ENCODE results near the gene GRAMD1C.

The GRAMD1C gene

GRCh38 chr3:113914646-113915045 lies 76.1 kb downstream of the GRAMD1C start:
- Histone ChIP-seq H3K36me3 (no peaks in the 10 kb centered on the region), H3K4me1 (ENCODE audit: control insufficient read depth in 1 of 2, insufficient read depth in 1 of 2, low read depth in 1 of 2, low read length in 1 of 2) (no peaks in the 10 kb centered on the region), H3K27ac (no peak overlapping the region), H3K4me3 (ENCODE audit: low read depth in 1 of 2, low read length in 1 of 2) (no peak overlapping the region), H3K9me3 (no peaks in the 10 kb centered on the region), H3K27me3 (no peaks in the 10 kb centered on the region)
- no peak for TF ChIP-seq CTCF (IDR thresholded peaks at IDR 0.05)

GRCh38 chr3:113927556-113927955 lies 89.0 kb downstream of the GRAMD1C start:
- Histone ChIP-seq H3K27ac (no peak overlapping the region), H3K9me3 (no peaks in the 10 kb centered on the region), H3K4me1 (ENCODE audit: control insufficient read depth in 1 of 2, insufficient read depth in 1 of 2, low read depth in 1 of 2, low read length in 1 of 2) (no peaks in the 10 kb centered on the region), H3K27me3 (no peaks in the 10 kb centered on the region), H3K4me3 (ENCODE audit: low read depth in 1 of 2, low read length in 1 of 2) (no peak overlapping the region), H3K36me3 (no peaks in the 10 kb centered on the region)
- TF ChIP-seq CTCF (IDR thresholded peaks at IDR 0.05) = no peak

- H3K36me3 ChIP-seq = no peaks in the 10 kb centered on the region
- H3K27ac ChIP-seq = no peak overlapping the region
- no peak for TF ChIP-seq CTCF (IDR thresholded peaks at IDR 0.05)
- H3K4me3 ChIP-seq (ENCODE audit: low read depth in 1 of 2, low read length in 1 of 2) = peak overlapping the region; percentile 51 to 65
- H3K4me1 ChIP-seq (ENCODE audit: control insufficient read depth in 1 of 2, insufficient read depth in 1 of 2, low read depth in 1 of 2, low read length in 1 of 2) = peaks cover 5 to 11% of the 10 kb centered on the region in 2 experiments
- no peaks in the 10 kb centered on the region for H3K9me3 ChIP-seq
- H3K27me3 ChIP-seq = peaks cover 48% of the 10 kb centered on the region
These were observed 108.2 kb downstream of the GRAMD1C start for GRCh38 chr3:113946831-113947230.

GRCh38 chr3:113947372-113948014 lies 108.9 kb downstream of the GRAMD1C start, which contains the start of gene ZDHHC23:
Gene ZDHHC23 (plus strand): TSS chr3:113948013. CDS start chr3:113948803, 790 bp downstream.
- Histone ChIP-seq H3K4me3 (ENCODE audit: low read depth in 1 of 2, low read length in 1 of 2) (peak within 1 kb of the TSS; percentile 65 to 74), H3K9me3 (no peaks in the 10 kb centered on the region), H3K27ac (no peak within 1 kb of the TSS), H3K4me1 (ENCODE audit: control insufficient read depth in 1 of 2, insufficient read depth in 1 of 2, low read depth in 1 of 2, low read length in 1 of 2) (peaks cover 5 to 11% of the 10 kb centered on the region in 2 experiments), H3K36me3 (no peaks in the 10 kb centered on the region), H3K27me3 (peaks cover 48% of the 10 kb centered on the region)
- peak; percentile 2 for TF ChIP-seq CTCF (IDR thresholded peaks at IDR 0.05)

- Histone ChIP-seq H3K9me3 (no peaks in the 10 kb centered on the region), H3K27me3 (peaks cover 48% of the 10 kb centered on the region), H3K4me3 (ENCODE audit: low read depth in 1 of 2, low read length in 1 of 2) (peak overlapping the region; percentile 65 to 74), H3K27ac (no peak overlapping the region), H3K4me1 (ENCODE audit: control insufficient read depth in 1 of 2, insufficient read depth in 1 of 2, low read depth in 1 of 2, low read length in 1 of 2) (peaks cover 5 to 11% of the 10 kb centered on the region in 2 experiments), H3K36me3 (no peaks in the 10 kb centered on the region)
- TF ChIP-seq CTCF (IDR thresholded peaks at IDR 0.05) = no peak
These were observed 109.7 kb downstream of the GRAMD1C start for GRCh38 chr3:113948015-113948917.

All from neutrophil (primary cell).